IMR-90 (cell line): ENCODE data around the gene ALDH1A2. TPM values are rescaled to one million over a fixed set of nuclear protein-coding genes. Genes with fewer than 3 reads are reported as not detected.

Source experiments
- ATAC-seq: fragments of 200-7000 bp; cut with Tn5 transposase; 2 replicates; pipeline ENCODE4 v1.9.1; 2020; ENCODE audit warnings: low read depth, mild to moderate bottlenecking, moderate library complexity
- BruUV-seq: library from RNA; stranded (reverse); fragments of 400-500 nt; replicated peaks from 2 replicates; lab custom pipeline; 2021; lab: Mats Ljungman, UMichigan
- CTCF ChIA-PET: fragments of 300-600 bp; formaldehyde crosslinking; extraction: SDS; loops from one replicate; lab custom pipeline; 2021; ENCODE audit warnings: antibody characterized with exemption; lab: Yijun Ruan, JAX
- POLR2A ChIA-PET: fragments of 300-600 bp; sonication (Branson Sonifier 250); formaldehyde crosslinking; loops from one replicate; lab custom pipeline; 2022; ENCODE audit warnings: antibody characterized with exemption; ENCODE audit not compliant: unreplicated experiment; lab: Charles Lee
- DNase-seq: peaks from one replicate; pipeline ENCODE4 v3.0.0; 2013
- H2AFZ ChIP-seq: replicated peaks from 2 replicates; pipeline ENCODE3; 2013; ENCODE audit warnings: low read length, mild to moderate bottlenecking; ENCODE audit not compliant: poor library complexity
- H2AK5ac ChIP-seq: 2 replicates; pipeline ENCODE4 v1.6.1; 2013; ENCODE audit warnings: low read depth, low read length, inconsistent platforms
- H2AK9ac ChIP-seq: replicated peaks from 2 replicates; pipeline ENCODE3; 2013; ENCODE audit warnings: mild to moderate bottlenecking, low read depth, low read length, moderate library complexity; ENCODE audit not compliant: poor library complexity
- H2BK120ac ChIP-seq: 2 replicates; pipeline ENCODE4 v1.6.1; 2013; ENCODE audit warnings: low read depth, low read length, inconsistent platforms
- H2BK15ac ChIP-seq: 3 replicates; pipeline ENCODE4 v1.6.1; 2013; ENCODE audit warnings: low read depth, low read length, inconsistent platforms
- H2BK20ac ChIP-seq: 2 replicates; pipeline ENCODE4 v1.6.1; 2013; ENCODE audit warnings: low read depth, mild to moderate bottlenecking, inconsistent platforms, low read length, moderate library complexity
- H2BK5ac ChIP-seq: 2 replicates; pipeline ENCODE4 v1.6.1; 2013; ENCODE audit warnings: mild to moderate bottlenecking, low read depth, low read length, inconsistent platforms; ENCODE audit not compliant: poor library complexity, severe bottlenecking
- H3K14ac ChIP-seq: replicated peaks from 2 replicates; pipeline ENCODE4 v1.6.1; 2013; ENCODE audit warnings: low read depth, low read length, inconsistent platforms
- H3K18ac ChIP-seq: 2 replicates; pipeline ENCODE4 v1.6.1; 2013; ENCODE audit warnings: low read depth, low read length, control low read depth
- H3K23ac ChIP-seq: 2 replicates; pipeline ENCODE4 v1.6.1; 2013; ENCODE audit warnings: low read depth, low read length, inconsistent platforms
- H3K27ac ChIP-seq: 2 replicates; pipeline ENCODE4 v1.5.1; 2013; ENCODE audit warnings: mild to moderate bottlenecking, control low read depth, low read length; ENCODE audit not compliant: insufficient read depth
- H3K27me3 ChIP-seq: 2 replicates; pipeline ENCODE4 v1.6.1; 2013; ENCODE audit warnings: low read length; ENCODE audit not compliant: control insufficient read depth, insufficient read depth
- H3K36me3 ChIP-seq: 2 replicates; pipeline ENCODE4 v1.6.1; 2013; ENCODE audit warnings: low read length, mixed read lengths; ENCODE audit not compliant: control insufficient read depth, insufficient read depth
- H3K4ac ChIP-seq: 2 replicates; pipeline ENCODE4 v1.6.1; 2013; ENCODE audit warnings: low read depth, low read length, inconsistent platforms
- H3K4me1 ChIP-seq: 2 replicates; pipeline ENCODE4 v1.6.1; 2013; ENCODE audit warnings: low read length, mixed read lengths; ENCODE audit not compliant: control insufficient read depth, insufficient read depth
- H3K4me2 ChIP-seq: 2 replicates; pipeline ENCODE4 v1.6.1; 2013; ENCODE audit warnings: low read depth, mild to moderate bottlenecking, control low read depth, low read length, moderate library complexity
- H3K4me3 ChIP-seq: 2 replicates; pipeline ENCODE4 v1.5.1; 2013; ENCODE audit warnings: low read depth, mild to moderate bottlenecking, control low read depth, low read length, moderate library complexity; ENCODE audit not compliant: insufficient read depth
- H3K56ac ChIP-seq: 2 replicates; pipeline ENCODE4 v1.6.1; 2013; ENCODE audit warnings: low read length, inconsistent platforms; ENCODE audit not compliant: insufficient read depth; ENCODE audit errors: extremely low read depth
- H3K79me1 ChIP-seq, 2 experiments: 2 replicates each; pipeline ENCODE4 v1.6.1; 2013; ENCODE audit warnings: low read length in 2 of 2, inconsistent platforms in 1 of 2, low read depth in 1 of 2
- H3K9ac ChIP-seq: 2 replicates; pipeline ENCODE4 v1.6.1; 2013; ENCODE audit warnings: low read depth, low read length, control low read depth
- H3K9me1 ChIP-seq: 2 replicates; pipeline ENCODE4 v1.6.1; 2013; ENCODE audit warnings: low read length, inconsistent platforms; ENCODE audit not compliant: insufficient read depth
- H3K9me3 ChIP-seq: 2 replicates; pipeline ENCODE4 v1.6.1; 2013; ENCODE audit warnings: low read length; ENCODE audit not compliant: control insufficient read depth, insufficient read depth
- H4K20me1 ChIP-seq: 2 replicates; pipeline ENCODE4 v1.6.1; 2013; ENCODE audit warnings: low read length, inconsistent platforms; ENCODE audit not compliant: insufficient read depth
- H4K5ac ChIP-seq: 2 replicates; pipeline ENCODE4 v1.6.1; 2013; ENCODE audit warnings: mild to moderate bottlenecking, low read depth, low read length, control low read depth
- H4K8ac ChIP-seq, 2 experiments: 2 replicates each; pipeline ENCODE4 v1.6.1; 2013; ENCODE audit warnings: low read depth in 2 of 2, low read length in 2 of 2, control low read depth in 1 of 2, inconsistent platforms in 1 of 2
- H4K91ac ChIP-seq: 2 replicates; pipeline ENCODE4 v1.6.1; 2013; ENCODE audit warnings: low read depth, low read length, inconsistent platforms; ENCODE audit not compliant: insufficient read depth
- BHLHE40 ChIP-seq: fragments of 150-350 bp; IDR thresholded peaks from 2 replicates; pipeline ENCODE4 v1.6.1; 2016; ENCODE audit warnings: mild to moderate bottlenecking, low read depth, low read length
- CHD1 ChIP-seq: IDR thresholded peaks from 2 replicates; pipeline ENCODE4 v1.6.1; 2012; ENCODE audit warnings: low read depth, low read length, improper control_type of control experiment
- MAZ ChIP-seq: IDR thresholded peaks from 2 replicates; pipeline ENCODE4 v1.6.1; 2012; ENCODE audit warnings: low read depth, mild to moderate bottlenecking, low read length, improper control_type of control experiment, moderate library complexity, borderline replicate concordance
- MXI1 ChIP-seq: IDR thresholded peaks from 2 replicates; pipeline ENCODE4 v1.6.1; 2012; ENCODE audit warnings: low read depth, mild to moderate bottlenecking, low read length, moderate library complexity, borderline replicate concordance
- NFE2L2 ChIP-seq: fragments of 150-350 bp; IDR thresholded peaks from 2 replicates; pipeline ENCODE4 v1.6.1; 2016; ENCODE audit warnings: low read depth, mild to moderate bottlenecking, low read length
- RAD21 ChIP-seq: IDR thresholded peaks from 2 replicates; pipeline ENCODE4 v1.6.1; 2012; ENCODE audit warnings: low read length, improper control_type of control experiment
- RCOR1 ChIP-seq: IDR thresholded peaks from 2 replicates; pipeline ENCODE4 v1.6.1; 2012; ENCODE audit warnings: mild to moderate bottlenecking, low read length, improper control_type of control experiment; ENCODE audit not compliant: insufficient replicate concordance
- RFX5 ChIP-seq: IDR thresholded peaks from 2 replicates; pipeline ENCODE4 v1.8.0; 2012; ENCODE audit warnings: low read depth, mild to moderate bottlenecking, low read length, moderate library complexity
- WGBS, 2 experiments: methylation state at CpG; one replicate each; pipeline versions ENCODE4 v1.1.5 to v1.1.7; 2013; ENCODE audit warnings: missing lambda C conversion rate in 2 of 2; ENCODE audit not compliant: insufficient read length in 1 of 2; ENCODE audit errors: extremely low coverage in 2 of 2; 5-methylcytosine and 5-hydroxymethylcytosine counted together
- dilution Hi-C: fragments of 300-500 bp; cut with HindIII; formaldehyde crosslinking; loops from one replicate; pipeline ENCODE4 v1.14.3; 2018; ENCODE audit warnings: low sequenced_read_pairs; ENCODE audit not compliant: unreplicated experiment
- in situ Hi-C: fragments of 300-500 bp; cut with MboI; formaldehyde crosslinking; loops from 3 replicates; pipeline ENCODE4 v1.14.3; 2019; ENCODE audit warnings: low sequenced_read_pairs, inconsistent platforms, mixed read lengths
- intact Hi-C: fragments of 100-400 bp; cut with micrococcal nuclease; formaldehyde crosslinking; loops from 2 replicates; pipeline ENCODE4 v1.10.0; 2022
- polyA plus RNA-seq, 3 experiments: library from polyadenylated mRNA; depleted of rRNA; stranded (reverse); fragments of >200 nt; gene quantifications; 2 replicates each; pipeline ENCODE4 v1.2.3, GENCODE V29; 2012; ENCODE audit warnings: low replicate concordance in 1 of 3
- total RNA-seq: library from RNA; depleted of rRNA; stranded (reverse); fragments of >200 nt; gene quantifications from 2 replicates; pipeline ENCODE4 v1.2.3, GENCODE V29; 2012

ALDH1A2 gene
- total and polyA plus RNA-seq, 2 of the 4 experiments (the other 2 are of a cell fraction), result not detected

DNA sequence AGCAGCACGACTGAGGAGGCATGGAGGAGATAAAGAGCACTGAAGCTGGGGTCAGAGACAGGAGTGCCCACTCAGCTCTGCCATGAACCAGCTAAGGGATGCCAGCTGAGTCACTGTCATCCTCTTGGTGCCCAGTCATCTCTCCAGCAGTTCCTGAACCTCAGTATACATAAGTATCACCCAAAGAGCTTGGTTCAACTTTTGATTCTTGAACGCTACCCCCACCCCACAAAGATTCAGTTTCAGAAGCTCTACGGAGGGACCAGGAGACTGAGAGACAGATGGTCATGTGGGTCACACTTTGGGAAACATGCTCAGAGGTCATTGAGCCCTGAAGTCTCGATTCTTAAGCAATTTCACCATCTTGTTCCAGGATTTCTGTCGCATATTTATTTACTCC is 108.4 kb downstream of the ALDH1A2 start:
- no peak overlapping the region for H3K27ac ChIP-seq
- no peak overlapping the region for H3K9ac ChIP-seq
- TF ChIP-seq RFX5, result no peak
- TF ChIP-seq MAZ, result no peak
- no peak for TF ChIP-seq NFE2L2
- no peak for TF ChIP-seq RAD21
- no peak for TF ChIP-seq CHD1
- TF ChIP-seq RCOR1, result no peak
- TF ChIP-seq MXI1, result no peak
- TF ChIP-seq BHLHE40, result no peak
- no peak overlapping the region for H3K4me3 ChIP-seq
- DNase-seq (no peak), ATAC-seq (no peak)
- no peak overlapping the region for H2BK20ac ChIP-seq
- H3K79me1 ChIP-seq, result no peaks in the 10 kb centered on the region
- no peaks in the 10 kb centered on the region for H3K4me1 ChIP-seq
- H4K5ac ChIP-seq, result no peak overlapping the region
- no peak overlapping the region for H3K23ac ChIP-seq
- dilution Hi-C loops (no loop called here), intact Hi-C loops (no loop called here), in situ Hi-C loops (no loop called here)
- no peak overlapping the region for H4K91ac ChIP-seq
- no peak overlapping the region for H3K4ac ChIP-seq
- no peak overlapping the region for H2BK5ac ChIP-seq
- H2AK5ac ChIP-seq, result no peak overlapping the region
- POLR2A ChIA-PET, result no interaction called here
- H2BK120ac ChIP-seq, result no peak overlapping the region
- BruUV-seq, result no TSS peak
- H3K14ac ChIP-seq, result no peak overlapping the region
- peaks cover 4% of the 10 kb centered on the region; the same call in 1 of the 2 replicates for H3K27me3 ChIP-seq
- H3K36me3 ChIP-seq, result no peaks in the 10 kb centered on the region
- H3K56ac ChIP-seq, result no peak overlapping the region
- CTCF ChIA-PET, result no interaction called here
- H3K18ac ChIP-seq, result no peak overlapping the region
- H4K20me1 ChIP-seq, result no peaks in the 10 kb centered on the region
- no peak overlapping the region for H2AK9ac ChIP-seq
- 80% methylated on average over 3 of the region's 5 CpGs; no CpG with 5 or more reads in 1 of the 2 experiments for WGBS, 2 experiments
- no peak overlapping the region for H2AFZ ChIP-seq
- no peaks in the 10 kb centered on the region for H3K9me3 ChIP-seq
- no peak overlapping the region for H2BK15ac ChIP-seq
- no peaks in the 10 kb centered on the region for H3K9me1 ChIP-seq
- H4K8ac ChIP-seq, result no peak overlapping the region
- H3K4me2 ChIP-seq, result no peak overlapping the region
